ENCODE measurements around the gene BEGAIN. TPM values are rescaled to one million over a fixed set of nuclear protein-coding genes. Genes with fewer than 3 reads are reported as not detected.

BEGAIN gene
- total RNA-seq, 1 experiment from 2014 or later: not detected

GRCh38 chr14:100609941-100610391 lies 22.7 kb upstream of the BEGAIN start:
- no peak overlapping the region for H3K27ac ChIP-seq
- no peaks in the 10 kb centered on the region for H3K4me1 ChIP-seq (replicated peaks; ENCODE audit: insufficient read depth)
- CTCF ChIA-PET: no interaction called here
- H3K27me3 ChIP-seq (ENCODE audit: insufficient read depth, low read depth): peaks cover 27% of the 10 kb centered on the region
- no peaks in the 10 kb centered on the region for H4K20me1 ChIP-seq (ENCODE audit: insufficient read depth)
- intact Hi-C loops (cut with micrococcal nuclease; ENCODE audit: unreplicated experiment): no loop called here
- H3F3A ChIP-seq (ENCODE audit: insufficient read depth, low read depth): no peaks in the 10 kb centered on the region
- no peaks in the 10 kb centered on the region for H3K36me3 ChIP-seq (ENCODE audit: low read depth)
- no peaks in the 10 kb centered on the region for H3K79me2 ChIP-seq (ENCODE audit: low read depth)
- no peak for DNase-seq
- no peaks in the 10 kb centered on the region for H3K9me3 ChIP-seq (ENCODE audit: insufficient read depth, low read depth)
- POLR2A ChIA-PET (ENCODE audit: unreplicated experiment): no interaction called here
- no peak overlapping the region for H3K4me2 ChIP-seq
- TF ChIP-seq EZH2 (IDR thresholded peaks at IDR 0.05; ENCODE audit: low read depth) (no peak), CTCF (conservative IDR thresholded peaks at IDR 0.05) (no peak)
- H3K9me2 ChIP-seq (ENCODE audit: insufficient read depth): no peaks in the 10 kb centered on the region
- H3K4me3 ChIP-seq: no peak overlapping the region
- BruUV-seq (replicated peaks): no TSS peak
- H2AFZ ChIP-seq: no peak overlapping the region

- H3K27me3 ChIP-seq (ENCODE audit: insufficient read depth, low read depth): peaks cover 28% of the 10 kb centered on the region
- ChIA-PET CTCF (no interaction called here), POLR2A (ENCODE audit: unreplicated experiment) (no interaction called here)
- no peaks in the 10 kb centered on the region for H3F3A ChIP-seq (ENCODE audit: insufficient read depth, low read depth)
- H2AFZ ChIP-seq: no peak overlapping the region
- H3K4me3 ChIP-seq: no peak overlapping the region
- no TSS peak for BruUV-seq (replicated peaks)
- no peak for DNase-seq
- H3K36me3 ChIP-seq (ENCODE audit: low read depth): no peaks in the 10 kb centered on the region
- H3K9me3 ChIP-seq (ENCODE audit: insufficient read depth, low read depth): no peaks in the 10 kb centered on the region
- H3K4me1 ChIP-seq (replicated peaks; ENCODE audit: insufficient read depth): no peaks in the 10 kb centered on the region
- intact Hi-C loops (cut with micrococcal nuclease; ENCODE audit: unreplicated experiment): no loop called here
- no peaks in the 10 kb centered on the region for H4K20me1 ChIP-seq (ENCODE audit: insufficient read depth)
- no peak overlapping the region for H3K27ac ChIP-seq
- H3K79me2 ChIP-seq (ENCODE audit: low read depth): no peaks in the 10 kb centered on the region
- TF ChIP-seq CTCF (conservative IDR thresholded peaks at IDR 0.05) (no peak), EZH2 (IDR thresholded peaks at IDR 0.05; ENCODE audit: low read depth) (no peak)
- H3K9me2 ChIP-seq (ENCODE audit: insufficient read depth): no peaks in the 10 kb centered on the region
- H3K4me2 ChIP-seq: no peak overlapping the region
Observed at GRCh38 chr14:100609331-100609870, 22.2 kb upstream of the BEGAIN start.

- Histone ChIP-seq H3K79me2 (ENCODE audit: low read depth) (no peaks in the 10 kb centered on the region), H3K36me3 (ENCODE audit: low read depth) (no peaks in the 10 kb centered on the region), H3F3A (ENCODE audit: insufficient read depth, low read depth) (no peaks in the 10 kb centered on the region), H3K4me1 (replicated peaks; ENCODE audit: insufficient read depth) (no peaks in the 10 kb centered on the region), H2AFZ (no peak overlapping the region), H3K9me2 (ENCODE audit: insufficient read depth) (no peaks in the 10 kb centered on the region), H3K27ac (no peak overlapping the region), H4K20me1 (ENCODE audit: insufficient read depth) (no peaks in the 10 kb centered on the region), H3K27me3 (ENCODE audit: insufficient read depth, low read depth) (peaks cover 30% of the 10 kb centered on the region), H3K4me2 (no peak overlapping the region), H3K9me3 (ENCODE audit: insufficient read depth, low read depth) (no peaks in the 10 kb centered on the region), H3K4me3 (no peak overlapping the region)
- CTCF ChIA-PET: no interaction called here
- BruUV-seq (replicated peaks): no TSS peak
- POLR2A ChIA-PET (ENCODE audit: unreplicated experiment): no interaction called here
- DNase-seq: no peak
- TF ChIP-seq EZH2 (IDR thresholded peaks at IDR 0.05; ENCODE audit: low read depth) (no peak), CTCF (conservative IDR thresholded peaks at IDR 0.05) (no peak)
- intact Hi-C loops (cut with micrococcal nuclease; ENCODE audit: unreplicated experiment): no loop called here
Observed at GRCh38 chr14:100608586-100609330, 21.5 kb upstream of the BEGAIN start.
